H1 (cell line): ENCODE results near the gene ARHGEF38. TPM values are rescaled to one million over a fixed set of nuclear protein-coding genes. Genes with fewer than 3 reads are reported as not detected.

ENCODE experiments used
- KDM4A ChIP-seq: IDR thresholded peaks from one replicate; pipeline ENCODE4 v1.7.1; 2012; ENCODE audit warnings: low read depth, mild to moderate bottlenecking, moderate library complexity, low read length, inconsistent platforms; ENCODE audit not compliant: severe bottlenecking
- MAX ChIP-seq: IDR thresholded peaks from 2 replicates; pipeline ENCODE4 v1.6.1; 2012; ENCODE audit warnings: inconsistent platforms
- SIX5 ChIP-seq: IDR thresholded peaks from 2 replicates; pipeline ENCODE4 v1.6.1; 2011; ENCODE audit warnings: mild to moderate bottlenecking, low read depth, low read length
- TEAD4 ChIP-seq: IDR thresholded peaks from 2 replicates; pipeline ENCODE4 v1.6.1; 2012; ENCODE audit warnings: low read depth, low read length, inconsistent platforms, mixed read lengths
- polyA plus RNA-seq, 7 experiments: library from polyadenylated mRNA; depleted of rRNA in 3 of 7; stranded (reverse) in 5 of 7; unstranded in 2 of 7; fragments of >200 nt in 5 of 7; fragments of 200-250 nt in 2 of 7; gene quantifications; 1 replicate in 5 of 7; 2 replicates in 1 of 7; 4 replicates in 1 of 7; pipeline versions ENCODE4 v1.2.1 to v1.2.3, GENCODE V29; 2011 to 2013; ENCODE audit warnings: missing spikeins in 2 of 7, mixed read lengths in 2 of 7
- total RNA-seq: library from RNA; stranded (reverse); fragmentation: NEBNext Ultra II Directional; extraction: Animal tissue kit (Norgen Biotek cat#: 25700); gene quantifications from 2 replicates; pipeline ENCODE4 v1.2.1, GENCODE V29; 2021

The ARHGEF38 gene
- total and polyA plus RNA-seq, 2 of the 8 experiments (the other 6 are each of a cell fraction or from before 2014, with no cell fraction given) = not detected

GRCh38 chr4:105626846-105627245 is 74.4 kb downstream of the ARHGEF38 start (continued):
- no peak for TF ChIP-seq KDM4A
- no peak for TF ChIP-seq TEAD4
- no peak for TF ChIP-seq SIX5
- no peak for TF ChIP-seq MAX
